GM21515 (cell line): Measurements from ENCODE around the gene RPTOR.
"Not testable (repeated sequence)": the region's sequence is repeated elsewhere in the genome, so short reads cannot be mapped to it uniquely, and the experiment has no call there.

Source experiments
- ATAC-seq: cut with Tn5 transposase; IDR thresholded peaks from one replicate; pipeline ENCODE4 v1.9.1; 2021; ENCODE audit not compliant: unreplicated experiment

Gene RPTOR

GRCh38 chr17:80804466-80804865, 259.8 kb downstream of the RPTOR start:
- ATAC-seq, result no peak

DNA sequence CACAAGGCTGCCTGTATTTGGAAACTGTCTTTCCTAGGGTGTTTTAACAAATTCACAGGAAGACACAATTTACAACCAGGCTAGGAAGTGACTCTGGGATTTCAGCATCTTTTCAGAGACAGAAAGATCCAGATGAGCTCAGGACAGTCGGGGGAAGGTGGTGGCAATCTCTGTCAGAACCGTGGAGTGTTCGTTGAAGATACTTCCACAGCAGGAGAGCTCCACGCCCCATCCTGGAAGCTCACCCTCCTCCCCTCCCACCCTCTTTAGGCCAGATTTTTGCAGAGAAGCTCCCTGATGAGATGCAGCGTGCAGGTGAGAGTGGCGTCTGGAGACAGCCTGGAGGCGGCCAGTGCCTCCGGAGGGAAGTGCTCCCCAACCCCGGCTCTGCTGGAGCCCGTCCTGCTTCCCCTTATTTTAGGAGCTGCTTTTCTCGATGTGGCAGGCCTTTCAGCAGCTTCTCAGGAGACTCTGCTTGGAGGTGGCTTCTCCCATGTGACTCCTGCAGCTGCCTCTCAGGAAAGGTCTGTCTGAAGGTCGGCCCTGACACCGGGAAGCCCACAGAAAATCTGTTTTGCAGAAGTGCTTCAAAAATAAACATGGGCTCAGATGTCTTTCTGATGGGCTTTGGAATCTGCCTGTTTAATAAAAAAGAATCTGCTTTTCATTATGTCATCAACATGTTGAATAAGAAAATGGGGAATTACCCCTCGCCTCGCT, 260.6 kb downstream of the RPTOR start:
- no peak for ATAC-seq

DNA sequence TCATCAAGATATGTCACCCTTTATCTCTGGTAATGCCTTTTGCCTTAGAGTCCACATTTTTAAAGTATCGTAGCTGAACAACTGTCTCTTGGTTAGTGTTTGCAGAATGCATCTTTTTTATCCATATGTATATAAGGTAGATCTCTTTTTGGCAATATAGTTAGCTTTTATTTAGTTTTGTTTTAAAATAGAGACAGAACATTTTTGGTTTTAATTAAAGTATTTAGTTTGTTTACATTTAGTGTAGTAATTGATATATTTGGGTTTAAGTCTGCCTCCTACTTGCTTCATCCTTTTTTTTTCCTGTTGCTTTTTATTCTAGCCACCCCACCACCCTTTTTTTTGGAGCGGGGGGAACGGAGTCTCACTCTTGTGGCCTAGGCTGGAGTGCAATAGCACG, 262.4 kb downstream of the RPTOR start:
- no peak for ATAC-seq

DNA sequence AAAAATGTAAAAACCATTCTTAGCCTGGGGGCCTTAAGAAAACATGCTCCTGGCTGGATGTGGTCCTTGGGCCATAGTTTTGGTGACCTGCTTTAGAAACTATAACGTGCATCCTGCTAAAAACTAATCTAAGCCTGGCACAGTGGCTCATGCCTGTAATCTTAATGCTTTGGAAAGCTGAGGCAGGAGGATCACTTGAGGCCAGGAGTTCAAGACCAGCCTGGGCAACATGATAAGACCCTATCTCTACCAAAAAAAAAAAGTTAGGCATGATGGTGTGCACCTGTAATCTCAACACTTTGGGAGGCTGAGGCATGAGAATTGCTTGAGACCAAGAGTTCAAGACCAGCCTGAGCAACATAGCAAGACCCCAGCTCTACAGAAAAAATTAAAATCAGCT, 263.2 kb downstream of the RPTOR start:
- no peak for ATAC-seq

GRCh38 chr17:80811181-80812105, 266.8 kb downstream of the RPTOR start:
- ATAC-seq, result no peak

- no peak for ATAC-seq
These were observed 267.9 kb downstream of the RPTOR start for GRCh38 chr17:80812362-80813088.

DNA sequence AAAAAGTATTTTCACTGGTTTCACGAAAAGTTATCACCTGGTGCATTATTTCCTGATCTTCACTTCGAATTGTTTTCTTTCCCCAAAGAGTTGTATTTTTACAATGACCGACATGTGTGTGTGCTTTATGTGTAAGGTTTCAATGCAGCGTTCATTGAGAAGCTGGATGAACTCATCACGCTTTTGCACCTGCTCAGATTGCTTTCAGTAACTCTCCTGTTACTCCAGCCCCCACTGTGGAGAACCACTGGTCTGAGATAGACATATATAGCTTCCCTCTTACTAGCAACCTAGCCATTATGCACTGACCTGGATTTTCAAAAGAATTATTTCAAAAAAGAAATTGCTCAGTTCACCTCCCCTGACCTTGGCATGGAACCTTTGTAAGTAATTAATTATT, 268.7 kb downstream of the RPTOR start:
- no peak for ATAC-seq

DNA sequence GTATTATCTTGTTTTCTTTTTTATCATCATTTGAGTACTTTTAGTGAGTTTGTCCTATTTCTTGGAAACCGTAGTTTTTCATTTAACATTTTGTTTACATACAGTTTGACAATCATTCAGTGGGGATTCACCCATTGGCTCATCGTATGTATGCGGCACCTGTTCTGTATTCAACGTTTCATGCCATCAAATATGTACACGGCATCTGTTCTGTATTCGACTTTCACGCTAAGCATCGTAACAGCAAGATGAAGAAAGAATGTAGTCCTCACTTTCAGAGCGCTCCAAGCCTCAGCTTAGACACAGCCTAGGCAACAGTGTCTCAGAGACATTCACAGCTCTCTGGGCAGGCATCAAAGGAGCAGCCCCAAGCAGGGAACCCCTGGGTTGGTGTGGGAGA, 269.9 kb downstream of the RPTOR start:
- ATAC-seq, result no peak

- ATAC-seq, result no peak
These were observed 270.6 kb downstream of the RPTOR start for GRCh38 chr17:80815151-80815681.

DNA sequence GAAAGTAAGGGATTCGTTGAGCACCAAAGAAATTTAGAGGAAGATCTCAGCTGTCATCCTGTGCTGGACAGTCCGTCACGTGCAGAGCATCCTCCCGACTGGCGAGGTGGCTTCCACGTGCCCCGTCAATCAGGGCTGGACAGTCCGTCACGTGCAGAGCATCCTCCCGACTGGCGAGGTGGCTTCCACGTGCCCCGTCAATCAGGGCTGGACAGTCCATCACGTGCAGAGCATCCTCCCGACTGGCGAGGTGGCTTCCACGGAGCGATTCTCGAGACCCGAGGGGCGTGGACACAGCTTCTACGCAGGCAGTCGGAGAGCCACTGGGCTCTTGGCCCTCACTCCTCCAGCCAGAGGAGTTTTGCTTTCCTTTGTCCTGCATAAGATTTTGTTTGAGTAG, 271.1 kb downstream of the RPTOR start:
- ATAC-seq, result not testable (repeated sequence)

GRCh38 chr17:80816241-80817103, 271.8 kb downstream of the RPTOR start:
- no peak for ATAC-seq

DNA sequence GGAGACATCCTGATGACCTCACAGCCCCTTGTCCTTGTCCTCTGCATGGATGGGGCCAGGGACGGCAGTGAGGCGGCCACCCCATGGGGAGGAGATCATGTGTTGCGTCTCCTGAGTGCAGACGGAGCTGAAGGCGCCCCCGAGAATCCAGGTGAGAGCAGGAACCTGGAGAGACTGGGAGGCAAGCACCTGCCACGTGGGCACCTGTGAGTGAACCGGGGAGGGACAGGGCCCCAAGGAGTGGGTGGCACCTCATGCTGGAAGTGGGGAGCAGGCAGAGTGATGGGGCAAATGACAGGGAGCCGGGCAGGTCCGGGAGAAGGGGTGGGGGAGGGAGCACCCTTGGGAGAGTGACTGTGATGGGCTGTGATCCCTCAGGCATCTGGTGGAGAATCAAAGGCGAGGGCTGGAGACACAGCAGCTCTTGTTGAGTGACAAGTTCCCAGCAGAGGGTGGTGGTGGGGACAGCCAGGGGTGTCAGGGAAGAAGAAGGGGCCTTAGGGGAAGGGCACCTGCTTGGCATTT, 272.7 kb downstream of the RPTOR start:
- ATAC-seq, result no peak

DNA sequence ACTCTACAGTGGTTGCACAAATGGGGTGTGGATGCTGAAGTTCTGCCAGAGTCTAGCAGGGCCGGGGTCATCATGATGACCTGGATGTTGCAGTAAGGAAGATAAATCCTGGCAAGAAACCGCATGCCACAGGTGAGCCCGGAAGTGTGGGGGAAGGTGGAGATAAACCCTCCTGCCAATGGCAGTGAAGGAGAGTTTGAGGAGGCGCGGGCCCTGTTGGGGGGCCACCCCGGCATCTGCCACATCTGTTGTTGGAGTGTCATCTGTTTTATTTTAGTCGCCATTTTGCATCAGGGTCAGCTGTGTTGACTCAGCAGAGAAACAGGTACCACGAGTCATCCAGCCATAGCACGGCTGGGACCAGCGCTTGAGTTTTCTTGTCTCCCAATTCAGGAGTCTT, 273.2 kb downstream of the RPTOR start:
- ATAC-seq, result no peak

DNA sequence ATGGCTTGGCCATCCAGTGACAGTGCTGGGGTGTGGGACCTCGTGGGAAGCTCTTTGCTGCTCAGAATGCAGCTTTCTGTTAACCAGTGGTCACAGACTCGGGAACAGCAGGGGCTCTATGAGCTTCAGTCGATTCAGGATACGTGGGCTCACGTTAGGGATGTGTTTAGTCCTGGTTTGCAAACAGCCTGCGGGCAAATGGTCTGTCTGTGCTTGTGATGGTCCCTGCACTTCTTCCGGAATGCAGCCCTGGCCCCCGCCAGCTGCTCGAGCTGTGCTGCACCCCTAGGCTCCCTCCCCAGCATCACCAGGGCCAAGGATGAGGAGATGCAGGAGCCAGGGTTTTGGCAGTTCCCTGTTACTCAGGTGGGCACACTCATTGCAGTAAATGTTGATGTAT, 274.2 kb downstream of the RPTOR start:
- ATAC-seq, result no peak

DNA sequence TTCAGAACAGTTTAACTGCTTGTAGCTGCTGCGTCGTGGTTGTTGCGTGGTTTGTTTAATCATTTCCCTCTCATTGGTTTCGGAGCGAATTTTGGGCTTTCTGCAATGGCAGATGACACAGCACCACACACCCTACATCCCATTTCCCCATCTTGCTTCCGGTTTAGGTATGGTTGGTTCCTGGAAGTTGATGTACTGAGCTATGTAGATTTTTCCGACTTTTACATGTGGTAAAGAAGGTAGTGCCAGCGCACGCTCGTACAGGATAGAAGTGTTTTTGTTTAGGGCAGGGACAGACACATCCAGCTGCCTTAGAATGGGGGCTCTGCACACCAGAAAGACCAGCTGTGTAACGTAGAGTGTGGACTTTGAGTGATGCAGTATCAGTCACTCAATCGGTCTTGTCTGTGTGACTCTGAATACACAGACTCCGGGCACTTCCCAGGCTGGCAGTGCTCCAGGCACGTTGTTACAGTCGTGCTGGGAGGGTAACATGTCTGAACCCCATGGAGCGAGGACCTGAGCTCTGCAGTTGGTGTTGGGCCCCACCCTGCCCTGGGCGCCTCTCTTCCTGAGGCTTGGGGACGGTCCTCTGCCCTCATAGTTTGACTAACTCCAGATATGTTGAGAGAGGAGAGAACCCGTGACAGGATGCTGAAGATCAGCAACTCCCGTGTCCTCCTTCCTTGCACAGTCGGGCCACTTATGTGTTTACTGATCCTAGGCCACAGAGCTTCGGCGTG, 275.0 kb downstream of the RPTOR start:
- ATAC-seq, result no peak

GRCh38 chr17:80820331-80820730, 275.7 kb downstream of the RPTOR start:
- no peak for ATAC-seq

GRCh38 chr17:80821546-80821945, 276.9 kb downstream of the RPTOR start:
- ATAC-seq, result no peak

- ATAC-seq, result no peak
These were observed 277.5 kb downstream of the RPTOR start for GRCh38 chr17:80822021-80822699.
